ENCODE measurements around the gene HGFAC. TPM values are rescaled to one million over a fixed set of nuclear protein-coding genes. Genes with fewer than 3 reads are reported as not detected.

Gene HGFAC
- total RNA-seq, 1 experiment from 2014 or later: 0.20 TPM

DNA sequence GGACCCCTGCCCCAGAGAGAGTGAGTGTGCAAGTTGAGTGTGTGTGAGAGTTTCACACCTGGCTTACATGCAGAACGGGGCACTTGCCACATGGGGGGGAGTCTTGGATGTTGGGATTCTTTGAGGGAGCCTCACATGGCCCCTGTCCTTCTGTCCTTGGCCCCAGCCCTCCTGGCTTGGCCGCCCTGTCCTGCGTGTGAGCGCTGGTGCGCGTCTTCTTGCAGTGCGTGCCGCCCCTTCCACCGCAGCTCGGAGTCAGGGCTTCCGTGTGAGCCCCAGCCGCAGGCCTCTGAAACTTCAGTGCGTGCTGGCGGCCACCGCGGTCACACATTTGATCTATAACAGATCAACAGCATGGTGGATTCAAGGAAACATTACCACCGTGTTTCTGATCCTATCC, 30.1 kb upstream of the HGFAC start:
- ChIA-PET POLR2A (no interaction called here), CTCF (interaction anchor here (1.5 to 1.9 kb wide), 2 partner anchors 65 to 69 kb away, joined by 4 to 6 read pairs; no protein-coding TSS in a partner anchor)
- no peaks in the 10 kb centered on the region for H3K36me3 Mint-ChIP-seq
- ATAC-seq (no peak), DNase-seq (ENCODE audit: low spot score) (no peak)
- no peaks in the 10 kb centered on the region for H3K9me3 Mint-ChIP-seq
- TF ChIP-seq SMAD4 (CRISPR knock-in tag; IDR thresholded peaks at IDR 0.05) (no peak), FOXJ3 (CRISPR knock-in tag; IDR thresholded peaks at IDR 0.05; ENCODE audit: borderline replicate concordance) (no peak)
- TF ChIP-seq, protein P1, sequence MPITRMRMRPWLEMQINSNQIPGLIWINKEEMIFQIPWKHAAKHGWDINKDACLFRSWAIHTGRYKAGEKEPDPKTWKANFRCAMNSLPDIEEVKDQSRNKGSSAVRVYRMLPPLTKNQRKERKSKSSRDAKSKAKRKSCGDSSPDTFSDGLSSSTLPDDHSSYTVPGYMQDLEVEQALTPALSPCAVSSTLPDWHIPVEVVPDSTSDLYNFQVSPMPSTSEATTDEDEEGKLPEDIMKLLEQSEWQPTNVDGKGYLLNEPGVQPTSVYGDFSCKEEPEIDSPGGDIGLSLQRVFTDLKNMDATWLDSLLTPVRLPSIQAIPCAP (CRISPR knock-in tag; IDR thresholded peaks at IDR 0.05): no peak
- no peak overlapping the region for H3K4me3 Mint-ChIP-seq
- H3K27me3 Mint-ChIP-seq (ENCODE audit: low read depth): no peaks in the 10 kb centered on the region
- no peak overlapping the region for H3K27ac Mint-ChIP-seq
- peaks cover 10% of the 10 kb centered on the region; the same call in 1 of the 2 replicates for H3K4me1 Mint-ChIP-seq

DNA sequence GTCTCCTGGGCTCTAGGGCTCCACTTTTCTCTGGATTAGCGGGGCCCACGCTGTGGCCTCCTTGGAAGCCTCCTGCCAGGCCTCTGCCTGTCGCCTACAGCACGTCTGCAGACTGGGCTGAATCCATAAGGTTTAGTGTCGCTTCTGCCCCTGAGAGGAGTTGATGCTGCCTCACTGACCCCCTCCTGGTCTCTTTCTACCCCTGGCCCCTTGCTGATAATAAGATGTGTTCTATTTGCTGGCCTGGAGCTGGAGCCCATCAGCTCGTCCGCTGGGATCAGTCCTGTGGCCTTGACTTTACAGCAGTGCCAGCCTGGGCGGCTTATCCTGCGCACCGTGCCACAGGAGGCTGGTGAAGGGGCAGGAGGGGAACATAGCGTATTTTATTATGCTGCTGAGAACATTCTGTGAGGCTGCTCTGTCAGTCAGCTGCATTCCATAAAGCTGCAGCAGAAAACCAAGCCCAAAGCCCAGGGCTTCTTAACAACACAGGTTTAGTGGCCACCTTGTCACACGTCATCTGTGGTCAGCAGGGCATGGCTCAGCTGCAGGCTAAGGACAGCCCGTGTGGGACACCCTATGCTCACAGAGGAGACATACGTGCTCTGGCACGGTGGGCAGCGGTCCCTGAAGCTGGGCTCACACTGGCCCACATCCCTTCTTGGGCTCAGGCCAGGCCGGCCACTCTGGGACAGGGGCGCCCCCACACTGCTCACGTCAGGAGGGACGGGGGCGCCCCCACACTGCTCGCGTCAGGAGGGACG, 29.3 kb upstream of the HGFAC start:
- Mint-ChIP-seq H3K4me3 (no peak overlapping the region), H3K27ac (no peak overlapping the region), H3K36me3 (no peaks in the 10 kb centered on the region), H3K27me3 (ENCODE audit: low read depth) (no peaks in the 10 kb centered on the region), H3K4me1 (peaks cover 10% of the 10 kb centered on the region; the same call in 1 of the 2 replicates), H3K9me3 (no peaks in the 10 kb centered on the region)
- ATAC-seq: no peak
- TF ChIP-seq, protein P2, sequence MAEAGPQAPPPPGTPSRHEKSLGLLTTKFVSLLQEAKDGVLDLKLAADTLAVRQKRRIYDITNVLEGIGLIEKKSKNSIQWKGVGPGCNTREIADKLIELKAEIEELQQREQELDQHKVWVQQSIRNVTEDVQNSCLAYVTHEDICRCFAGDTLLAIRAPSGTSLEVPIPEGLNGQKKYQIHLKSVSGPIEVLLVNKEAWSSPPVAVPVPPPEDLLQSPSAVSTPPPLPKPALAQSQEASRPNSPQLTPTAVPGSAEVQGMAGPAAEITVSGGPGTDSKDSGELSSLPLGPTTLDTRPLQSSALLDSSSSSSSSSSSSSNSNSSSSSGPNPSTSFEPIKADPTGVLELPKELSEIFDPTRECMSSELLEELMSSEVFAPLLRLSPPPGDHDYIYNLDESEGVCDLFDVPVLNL (CRISPR knock-in tag; IDR thresholded peaks at IDR 0.05; ENCODE audit: borderline replicate concordance, low read depth): no peak
- TF ChIP-seq CREM (CRISPR knock-in tag; IDR thresholded peaks at IDR 0.05) (no peak), RORB (CRISPR knock-in tag; IDR thresholded peaks at IDR 0.05) (no peak), MXD4 (CRISPR knock-in tag; IDR thresholded peaks at IDR 0.05; ENCODE audit: borderline replicate concordance) (no peak), ZNF263 (CRISPR knock-in tag; IDR thresholded peaks at IDR 0.05; ENCODE audit: low read depth) (no peak), HMGA2 (CRISPR knock-in tag; IDR thresholded peaks at IDR 0.05) (no peak), ZNF671 (CRISPR knock-in tag; IDR thresholded peaks at IDR 0.05) (no peak), ZNF121 (CRISPR knock-in tag; IDR thresholded peaks at IDR 0.05) (no peak)
- TF ChIP-seq, protein P3, sequence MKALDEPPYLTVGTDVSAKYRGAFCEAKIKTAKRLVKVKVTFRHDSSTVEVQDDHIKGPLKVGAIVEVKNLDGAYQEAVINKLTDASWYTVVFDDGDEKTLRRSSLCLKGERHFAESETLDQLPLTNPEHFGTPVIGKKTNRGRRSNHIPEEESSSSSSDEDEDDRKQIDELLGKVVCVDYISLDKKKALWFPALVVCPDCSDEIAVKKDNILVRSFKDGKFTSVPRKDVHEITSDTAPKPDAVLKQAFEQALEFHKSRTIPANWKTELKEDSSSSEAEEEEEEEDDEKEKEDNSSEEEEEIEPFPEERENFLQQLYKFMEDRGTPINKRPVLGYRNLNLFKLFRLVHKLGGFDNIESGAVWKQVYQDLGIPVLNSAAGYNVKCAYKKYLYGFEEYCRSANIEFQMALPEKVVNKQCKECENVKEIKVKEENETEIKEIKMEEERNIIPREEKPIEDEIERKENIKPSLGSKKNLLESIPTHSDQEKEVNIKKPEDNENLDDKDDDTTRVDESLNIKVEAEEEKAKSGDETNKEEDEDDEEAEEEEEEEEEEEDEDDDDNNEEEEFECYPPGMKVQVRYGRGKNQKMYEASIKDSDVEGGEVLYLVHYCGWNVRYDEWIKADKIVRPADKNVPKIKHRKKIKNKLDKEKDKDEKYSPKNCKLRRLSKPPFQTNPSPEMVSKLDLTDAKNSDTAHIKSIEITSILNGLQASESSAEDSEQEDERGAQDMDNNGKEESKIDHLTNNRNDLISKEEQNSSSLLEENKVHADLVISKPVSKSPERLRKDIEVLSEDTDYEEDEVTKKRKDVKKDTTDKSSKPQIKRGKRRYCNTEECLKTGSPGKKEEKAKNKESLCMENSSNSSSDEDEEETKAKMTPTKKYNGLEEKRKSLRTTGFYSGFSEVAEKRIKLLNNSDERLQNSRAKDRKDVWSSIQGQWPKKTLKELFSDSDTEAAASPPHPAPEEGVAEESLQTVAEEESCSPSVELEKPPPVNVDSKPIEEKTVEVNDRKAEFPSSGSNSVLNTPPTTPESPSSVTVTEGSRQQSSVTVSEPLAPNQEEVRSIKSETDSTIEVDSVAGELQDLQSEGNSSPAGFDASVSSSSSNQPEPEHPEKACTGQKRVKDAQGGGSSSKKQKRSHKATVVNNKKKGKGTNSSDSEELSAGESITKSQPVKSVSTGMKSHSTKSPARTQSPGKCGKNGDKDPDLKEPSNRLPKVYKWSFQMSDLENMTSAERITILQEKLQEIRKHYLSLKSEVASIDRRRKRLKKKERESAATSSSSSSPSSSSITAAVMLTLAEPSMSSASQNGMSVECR (CRISPR knock-in tag; IDR thresholded peaks at IDR 0.05; ENCODE audit: borderline replicate concordance): no peak
- TF ChIP-seq, protein P4, sequence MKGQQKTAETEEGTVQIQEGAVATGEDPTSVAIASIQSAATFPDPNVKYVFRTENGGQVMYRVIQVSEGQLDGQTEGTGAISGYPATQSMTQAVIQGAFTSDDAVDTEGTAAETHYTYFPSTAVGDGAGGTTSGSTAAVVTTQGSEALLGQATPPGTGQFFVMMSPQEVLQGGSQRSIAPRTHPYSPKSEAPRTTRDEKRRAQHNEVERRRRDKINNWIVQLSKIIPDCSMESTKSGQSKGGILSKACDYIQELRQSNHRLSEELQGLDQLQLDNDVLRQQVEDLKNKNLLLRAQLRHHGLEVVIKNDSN (CRISPR knock-in tag; IDR thresholded peaks at IDR 0.05): no peak
- TF ChIP-seq, protein P5, sequence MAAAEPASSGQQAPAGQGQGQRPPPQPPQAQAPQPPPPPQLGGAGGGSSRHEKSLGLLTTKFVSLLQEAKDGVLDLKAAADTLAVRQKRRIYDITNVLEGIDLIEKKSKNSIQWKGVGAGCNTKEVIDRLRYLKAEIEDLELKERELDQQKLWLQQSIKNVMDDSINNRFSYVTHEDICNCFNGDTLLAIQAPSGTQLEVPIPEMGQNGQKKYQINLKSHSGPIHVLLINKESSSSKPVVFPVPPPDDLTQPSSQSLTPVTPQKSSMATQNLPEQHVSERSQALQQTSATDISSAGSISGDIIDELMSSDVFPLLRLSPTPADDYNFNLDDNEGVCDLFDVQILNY (CRISPR knock-in tag; IDR thresholded peaks at IDR 0.05): no peak
- ChIA-PET POLR2A (no interaction called here), CTCF (interaction anchor here (1.0 to 1.9 kb wide), 4 partner anchors 22 to 94 kb away, joined by 4 to 9 read pairs (median 5); no protein-coding TSS in a partner anchor)
- DNase-seq (ENCODE audit: low spot score): no peak

Measured in WTC11 (cell line).